ENCODE results near the gene LATS2. TPM values are rescaled to one million over a fixed set of nuclear protein-coding genes. Genes with fewer than 3 reads are reported as not detected.

The LATS2 gene
- total and polyA plus RNA-seq, 12 donors, result 9.7 to 46.1 (median 25.2) TPM

GRCh38 chr13:21014502-21015170, 46.8 kb downstream of the LATS2 start:
- peak; percentile 57 to 80 (median 75) for ATAC-seq
- no peak for TF ChIP-seq CTCF (IDR thresholded peaks at IDR 0.05)
- no peak overlapping the region for H3K4me3 ChIP-seq
- no peaks in the 10 kb centered on the region for H3K9me3 ChIP-seq
- peak; percentile 42 to 46 for DNase-seq
- no peaks in the 10 kb centered on the region for H3K36me3 ChIP-seq
- H3K27ac ChIP-seq, result peak overlapping the region in 9 of 10 donors; percentile 1 to 78 (median 57)
- 32 to 42% methylated on average over 8 of the region's 8 CpGs for WGBS, 2 donors
- peaks cover 24 to 94% (median 90%) of the 10 kb centered on the region in 9 donors for H3K4me1 ChIP-seq
- no peaks in the 10 kb centered on the region for H3K27me3 ChIP-seq
- intact Hi-C loops (cut with DNase I), result no loop called here

GRCh38 chr13:21014139-21014501, 47.3 kb downstream of the LATS2 start:
- DNase-seq (no peak), ATAC-seq (no peak)
- Histone ChIP-seq H3K27me3 (no peaks in the 10 kb centered on the region), H3K4me1 (peaks cover 24 to 98% (median 90%) of the 10 kb centered on the region in 9 donors), H3K9me3 (no peaks in the 10 kb centered on the region), H3K27ac (peak overlapping the region in 9 of 10 donors; percentile 1 to 78 (median 57)), H3K4me3 (no peak overlapping the region), H3K36me3 (no peaks in the 10 kb centered on the region)
- no peak for TF ChIP-seq CTCF (IDR thresholded peaks at IDR 0.05)
- intact Hi-C loops (cut with DNase I), result no loop called here
- WGBS, 2 donors, result 70 to 74% methylated on average over 6 of the region's 6 CpGs

GRCh38 chr13:21013682-21014038, 47.7 kb downstream of the LATS2 start:
- intact Hi-C loops (cut with DNase I), result no loop called here
- DNase-seq (no peak), ATAC-seq (peak in 2 of 8 donors; percentile 1 to 4)
- H3K4me1 ChIP-seq, result peaks cover 24 to 99% (median 88%) of the 10 kb centered on the region in 9 donors
- H3K9me3 ChIP-seq, result no peaks in the 10 kb centered on the region
- H3K4me3 ChIP-seq, result no peak overlapping the region
- H3K27me3 ChIP-seq, result no peaks in the 10 kb centered on the region
- TF ChIP-seq CTCF (IDR thresholded peaks at IDR 0.05), result no peak
- peak overlapping the region in 9 of 10 donors; percentile 1 to 78 (median 57) for H3K27ac ChIP-seq
- 73% methylated on average over 4 of the region's 4 CpGs for WGBS, 2 donors
- no peaks in the 10 kb centered on the region for H3K36me3 ChIP-seq

- intact Hi-C loops (cut with DNase I), result no loop called here
- peak overlapping the region in 8 of 10 donors; percentile 1 to 78 (median 58) for H3K27ac ChIP-seq
- H3K27me3 ChIP-seq, result no peaks in the 10 kb centered on the region
- peaks cover 24 to 97% (median 82%) of the 10 kb centered on the region in 9 donors for H3K4me1 ChIP-seq
- DNase-seq (no peak), ATAC-seq (peak; percentile 20 to 64 (median 56))
- H3K36me3 ChIP-seq, result no peaks in the 10 kb centered on the region
- WGBS, 2 donors, result 20 to 26% methylated on average over 5 of the region's 5 CpGs
- H3K4me3 ChIP-seq, result no peak overlapping the region
- H3K9me3 ChIP-seq, result no peaks in the 10 kb centered on the region
- TF ChIP-seq CTCF (IDR thresholded peaks at IDR 0.05), result no peak
These were observed 48.3 kb downstream of the LATS2 start for GRCh38 chr13:21012841-21013681.
